Activated T-helper 9 cell treated with anti-CD3 and anti-CD28 coated beads, Interleukin-2, amount 50 U/mL, for 16 hours (primary cell): Measurements from ENCODE around the gene VAT1.
"Not testable (repeated sequence)": the region's sequence is repeated elsewhere in the genome, so short reads cannot be mapped to it uniquely, and the experiment has no call there.

ENCODE experiments used
- DNase-seq: peaks from one replicate; pipeline ENCODE4 v3.0.0-alpha.2; 2020; ENCODE audit warnings: low read depth

VAT1 gene

DNA sequence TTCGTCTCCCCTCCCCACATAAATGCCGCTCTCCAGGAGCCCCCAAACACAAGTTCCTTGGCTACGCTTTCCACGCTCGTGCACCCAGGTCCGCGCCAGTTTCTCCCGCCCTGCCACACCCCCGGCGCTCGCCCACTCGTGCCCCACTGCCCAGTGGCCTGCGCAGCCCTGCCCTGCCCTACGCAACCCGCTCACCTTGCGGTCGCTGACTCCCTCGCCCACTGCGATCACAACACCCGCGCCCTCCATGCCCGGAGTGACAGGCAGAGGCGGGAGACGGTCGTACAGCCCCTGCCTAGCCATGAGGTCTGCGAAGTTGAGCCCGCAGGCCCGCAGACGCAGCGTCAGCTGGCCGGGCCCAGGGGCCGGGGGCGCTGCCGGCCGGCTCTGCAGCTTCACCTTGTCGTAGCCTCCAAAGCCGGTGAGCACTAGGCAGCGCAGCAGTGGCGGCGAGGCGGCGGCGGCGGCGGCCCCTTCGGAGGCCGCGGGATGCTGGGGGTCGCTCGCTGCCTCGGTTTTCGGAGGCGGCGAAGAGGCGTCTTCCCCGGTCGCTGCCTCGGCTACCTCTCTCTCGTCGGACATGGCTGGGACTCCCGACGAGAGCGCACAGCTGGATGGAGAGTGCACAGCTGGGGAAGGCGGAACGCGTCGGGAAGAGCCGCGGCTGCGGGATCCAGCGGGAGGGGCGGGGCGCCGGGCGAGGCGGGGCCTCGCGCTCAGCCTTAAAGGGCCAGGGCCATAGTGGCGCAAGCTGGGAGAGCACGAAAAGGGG is at the start of gene VAT1:
Gene VAT1, minus strand, starts transcription at position 645 of the 772 bp plus-strand sequence. Its CDS starts 63 bp downstream, at position 582.
- DNase-seq, result peak; percentile 53

DNA sequence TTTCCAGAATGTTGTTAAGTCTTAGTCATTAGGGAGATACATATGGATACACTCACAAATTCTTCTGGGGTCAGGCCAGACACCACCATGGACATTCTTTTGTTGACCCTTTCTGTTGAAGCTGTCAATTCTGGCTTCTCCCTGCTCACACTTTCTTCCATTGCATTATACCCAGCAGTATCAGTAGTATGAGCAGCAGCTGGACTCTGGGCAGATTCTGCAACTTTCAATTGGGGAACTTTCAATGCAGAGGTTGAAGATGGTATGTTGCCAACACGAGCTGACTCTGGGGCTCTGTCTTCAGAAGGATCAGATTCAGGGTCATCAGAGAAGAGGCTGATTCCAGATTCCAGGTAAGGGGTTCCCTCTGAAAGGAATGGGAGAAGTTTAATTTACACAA is 48.7 kb upstream of the VAT1 start:
- DNase-seq, result no peak

DNA sequence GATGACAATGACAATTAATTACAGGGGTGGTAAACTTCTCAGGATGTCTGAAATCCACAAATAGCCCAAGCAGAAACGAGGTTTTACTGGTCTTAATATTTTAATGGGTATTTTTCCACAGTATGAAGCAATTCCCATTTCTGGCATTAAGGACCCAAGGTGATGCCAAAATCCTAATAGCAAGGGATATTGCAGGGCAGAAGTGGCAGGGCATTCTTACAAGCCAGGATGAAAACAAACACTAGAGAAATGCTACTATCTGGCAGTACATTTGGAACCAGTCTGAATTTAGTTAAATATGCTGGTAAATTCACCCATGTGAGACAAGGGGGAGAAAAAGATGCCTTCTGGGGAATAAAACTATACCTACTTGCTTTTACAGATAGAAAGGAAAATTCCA is 48.1 kb upstream of the VAT1 start:
- DNase-seq, result no peak

DNA sequence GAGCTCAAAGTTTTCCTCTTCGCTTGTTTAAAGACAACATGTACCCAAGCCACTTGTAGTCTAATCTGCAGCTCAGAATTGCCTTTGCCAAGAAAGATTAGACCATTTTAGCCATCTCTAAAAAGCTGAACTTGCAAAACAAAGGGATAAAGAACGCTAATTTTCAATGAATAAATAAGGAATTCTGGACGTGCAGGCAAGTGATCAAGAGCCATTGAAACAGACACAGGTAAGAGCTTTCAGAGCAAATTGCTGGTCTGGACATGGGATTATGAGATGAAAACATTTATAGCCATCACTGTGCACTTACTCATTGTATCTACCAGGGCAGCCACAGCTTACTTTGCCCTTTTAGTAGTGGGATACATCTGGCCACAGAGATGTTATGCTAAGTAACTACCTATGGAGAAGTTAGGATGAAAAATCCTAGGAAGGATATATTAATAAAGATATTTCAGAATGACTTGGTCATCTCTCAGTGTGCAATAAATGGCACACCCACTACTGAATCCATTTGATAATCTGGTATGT is 47.2 kb upstream of the VAT1 start:
- no peak for DNase-seq

DNA sequence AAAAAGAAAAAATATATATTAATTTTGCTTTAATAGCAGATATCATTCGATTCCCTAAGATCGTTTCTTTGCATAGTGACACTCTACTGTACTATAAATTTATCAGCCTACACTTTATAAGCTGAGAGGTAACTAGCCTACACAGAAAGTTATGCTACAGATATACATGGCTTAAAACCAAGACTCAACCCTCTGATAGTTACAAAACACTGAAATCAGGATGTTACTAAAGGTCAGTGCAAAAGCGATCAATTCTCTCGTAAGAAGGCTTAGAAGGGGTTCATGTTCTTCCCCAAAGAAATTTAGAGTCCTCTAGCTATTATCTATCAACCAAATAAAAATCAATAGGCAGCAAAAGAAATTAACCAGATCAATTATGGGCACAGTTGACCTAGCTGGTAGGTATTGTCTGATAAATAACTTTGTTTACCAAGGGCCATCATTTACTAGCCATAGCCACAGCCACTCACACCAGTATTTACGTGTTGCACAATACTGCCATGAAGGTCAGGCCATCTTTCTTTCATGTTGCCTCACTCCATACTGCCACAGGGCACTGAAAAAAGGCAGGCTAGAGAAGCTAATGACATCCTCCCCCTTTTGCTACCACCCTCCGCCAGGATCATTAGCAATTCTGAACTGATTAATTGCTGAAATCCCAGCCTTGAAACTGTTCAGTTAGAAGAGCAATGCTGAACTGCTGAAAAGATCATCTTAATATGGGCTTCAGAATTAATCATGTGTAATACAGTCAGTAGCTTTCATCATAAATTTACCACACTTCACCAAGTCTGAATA is 46.6 kb upstream of the VAT1 start:
- no peak for DNase-seq

DNA sequence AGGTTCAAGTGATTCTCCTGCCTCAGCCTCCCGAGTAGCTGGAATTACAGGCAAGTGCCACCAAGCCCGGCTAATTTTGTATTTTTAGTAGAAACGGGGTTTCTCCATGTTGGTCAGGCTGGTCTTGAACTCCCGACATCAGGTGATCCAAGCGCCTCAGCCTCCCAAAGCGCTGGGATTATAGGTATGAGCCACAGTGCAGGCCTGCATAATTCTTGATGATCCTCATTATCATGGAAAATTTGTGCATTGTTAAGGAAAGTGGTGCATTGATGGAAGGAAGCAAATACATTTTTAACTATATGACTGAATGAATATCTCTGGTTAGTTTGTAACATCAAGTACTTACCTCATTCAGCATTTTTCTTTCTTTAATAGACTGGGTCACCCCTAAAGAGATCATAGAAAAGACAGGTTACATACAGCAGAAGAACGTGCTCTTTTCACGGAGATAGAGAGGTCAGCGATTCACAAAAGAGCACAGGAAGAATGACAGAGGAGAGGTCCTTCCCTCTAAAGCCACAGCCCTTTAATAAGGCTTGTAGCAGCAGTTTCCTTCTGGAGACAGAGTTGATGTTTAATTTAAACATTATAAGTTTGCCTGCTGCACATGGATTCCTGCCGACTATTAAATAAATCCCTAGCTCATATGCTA is 40.9 kb upstream of the VAT1 start:
- no peak for DNase-seq

DNA sequence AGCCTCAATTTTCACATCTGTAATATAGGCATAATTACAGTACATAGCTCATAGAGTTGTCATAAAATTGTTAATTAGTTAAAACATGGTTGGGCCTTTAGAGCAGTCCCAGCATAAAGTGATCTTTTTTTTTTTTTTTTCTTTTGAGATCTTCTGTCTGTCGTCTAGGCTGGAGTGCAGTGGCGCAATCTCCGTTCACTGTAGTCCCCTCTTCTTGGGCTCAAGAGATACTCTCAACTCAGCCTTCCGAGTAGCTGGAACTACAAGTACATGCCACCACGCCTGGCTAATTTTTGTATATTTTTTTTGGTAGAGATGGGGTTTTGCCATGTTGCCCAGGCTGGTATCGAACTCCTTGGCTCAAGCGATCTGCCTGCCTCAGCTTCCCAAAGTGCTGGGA is 33.9 kb upstream of the VAT1 start:
- DNase-seq, result no peak

DNA sequence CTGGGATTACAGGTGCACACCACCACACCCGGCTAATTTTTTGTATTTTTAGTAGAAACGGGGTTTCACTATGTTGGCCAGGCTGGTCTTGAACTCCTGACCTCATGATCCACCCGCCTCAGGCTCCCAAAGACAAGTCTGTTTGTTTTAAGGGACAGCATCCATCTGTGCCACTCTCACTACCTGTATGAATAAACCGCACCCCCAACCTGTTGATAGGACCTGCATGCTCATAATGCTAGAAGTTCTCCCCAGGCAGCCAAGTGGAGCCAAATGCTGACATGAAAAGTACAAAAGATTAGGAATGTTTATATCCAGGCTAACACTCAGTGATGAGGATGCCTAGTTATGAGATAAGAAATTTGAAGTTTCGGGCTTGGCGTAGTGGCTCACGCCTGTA is 30.8 kb upstream of the VAT1 start:
- DNase-seq, result not testable (repeated sequence)

DNA sequence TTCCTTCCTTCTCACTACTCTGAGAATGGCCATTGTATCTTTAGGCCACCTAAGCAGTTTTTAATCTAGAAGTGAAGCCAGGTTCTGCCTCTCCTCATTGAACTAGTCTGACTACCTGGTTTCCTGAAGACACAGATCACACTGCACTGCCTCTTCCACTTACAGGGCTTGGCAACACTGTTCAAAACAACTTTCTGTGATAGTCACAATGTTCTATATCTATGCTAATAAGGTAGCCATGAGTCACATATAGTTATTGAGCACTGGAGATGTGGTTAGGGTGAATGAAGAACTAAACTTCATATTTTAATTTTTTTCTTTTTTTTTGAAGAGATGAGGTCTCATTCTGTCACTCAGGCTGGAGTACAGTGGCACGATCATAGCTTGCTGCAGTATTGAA is 29.8 kb upstream of the VAT1 start:
- DNase-seq, result no peak

DNA sequence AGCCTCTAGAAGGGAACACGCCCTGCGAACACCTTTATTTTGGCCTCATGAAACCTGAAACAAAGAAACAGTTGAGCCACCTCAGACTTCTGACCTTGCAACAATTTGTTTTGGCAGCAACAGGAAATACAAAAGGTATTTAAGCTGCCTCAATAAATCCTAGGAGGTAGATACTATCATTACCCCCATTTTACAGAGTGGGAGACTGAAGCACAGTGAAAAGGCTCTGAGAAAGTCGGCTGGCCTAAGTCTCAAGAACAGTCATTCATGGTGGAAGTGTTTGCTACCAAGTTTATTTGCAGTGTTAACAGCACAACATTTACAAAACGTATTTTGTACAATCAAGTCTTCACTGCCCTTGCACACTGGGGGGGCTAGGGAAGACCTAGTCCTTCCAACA is 21.8 kb upstream of the VAT1 start:
- no peak for DNase-seq

DNA sequence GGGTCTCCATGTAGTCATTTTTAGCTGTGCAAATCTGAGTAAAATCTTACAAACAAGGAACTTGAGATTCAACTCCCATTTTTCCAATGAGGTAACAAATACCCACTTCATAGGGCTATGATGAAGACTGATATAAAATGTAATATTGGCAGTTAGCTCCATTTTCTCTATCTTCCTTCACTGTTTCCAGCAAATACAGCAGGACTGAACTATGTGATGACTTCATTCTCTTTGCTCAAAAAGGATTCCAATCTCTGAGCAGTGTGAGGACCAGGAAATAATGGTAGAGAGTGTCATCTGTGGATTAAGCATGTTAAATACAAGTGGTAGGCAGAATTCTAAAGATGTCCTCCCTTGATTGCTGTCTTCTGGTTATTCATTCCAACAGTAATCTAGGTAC is 21.1 kb upstream of the VAT1 start:
- DNase-seq, result no peak

DNA sequence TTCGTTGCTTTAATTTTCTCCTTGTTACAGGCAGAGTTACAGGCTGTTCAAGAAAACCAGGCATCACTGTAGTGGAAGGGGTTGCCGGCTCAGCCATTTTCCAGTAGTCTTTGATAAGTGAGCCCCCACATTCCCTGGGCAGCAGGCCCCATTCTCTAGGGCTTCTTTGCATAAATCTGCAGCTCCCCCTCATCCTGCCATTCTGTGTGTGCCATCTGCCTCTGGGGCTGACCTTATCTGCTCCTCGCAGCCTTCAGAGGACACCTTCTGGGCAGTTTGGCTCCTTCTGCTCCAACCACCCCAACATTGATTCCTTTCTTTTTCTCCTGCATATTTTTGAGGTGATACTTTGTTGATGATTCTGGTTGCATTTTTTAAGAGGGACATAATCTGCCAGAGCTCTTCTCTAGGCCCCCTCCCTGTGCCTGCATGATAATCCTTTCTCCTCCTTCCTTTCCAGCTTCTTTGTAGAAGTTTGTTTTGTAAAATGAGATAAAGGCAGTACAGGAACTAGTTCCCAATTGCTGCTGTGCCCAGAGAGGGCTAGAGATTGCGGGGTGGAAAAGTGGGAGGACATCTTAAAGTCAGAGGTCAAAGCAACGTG is 19.9 kb upstream of the VAT1 start:
- no peak for DNase-seq

DNA sequence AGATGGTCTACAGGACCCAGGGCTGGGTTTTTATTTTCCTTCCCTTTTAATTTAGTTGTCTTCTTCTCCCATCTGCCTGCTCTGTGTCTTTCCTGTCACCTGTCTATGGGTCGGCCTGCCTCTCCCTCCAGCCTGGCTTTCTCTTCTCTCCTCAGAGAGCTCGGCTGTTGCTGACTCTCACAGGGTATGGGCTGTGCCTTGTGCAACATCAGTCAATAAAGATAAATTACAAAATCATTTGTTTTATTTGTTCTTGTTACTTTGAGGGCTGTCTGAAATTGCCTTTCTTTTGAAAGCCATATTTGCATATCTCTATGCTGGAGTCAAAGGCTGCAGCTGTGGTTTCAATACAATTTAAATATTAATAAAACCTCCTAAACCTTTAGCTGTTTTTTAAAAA is 18.5 kb upstream of the VAT1 start:
- no peak for DNase-seq

DNA sequence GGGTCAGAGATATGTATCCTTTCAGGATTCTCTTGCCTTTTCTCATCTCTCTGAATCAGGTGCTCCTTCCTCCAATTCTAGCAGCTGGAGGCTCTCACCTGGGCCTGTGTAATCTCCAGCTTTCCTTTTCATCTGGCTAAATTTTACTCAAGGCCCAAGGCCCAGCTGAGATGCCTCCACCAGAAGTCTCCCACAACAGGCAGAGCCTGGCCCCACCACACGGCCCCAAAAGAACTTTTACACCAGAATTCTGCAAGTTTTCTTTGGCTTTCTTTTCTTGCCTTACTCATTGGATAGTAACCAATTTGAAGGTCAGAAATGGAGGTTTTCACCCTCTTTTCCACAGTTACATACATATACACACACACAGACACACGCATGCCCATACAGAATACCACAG is 17.5 kb upstream of the VAT1 start:
- no peak for DNase-seq

DNA sequence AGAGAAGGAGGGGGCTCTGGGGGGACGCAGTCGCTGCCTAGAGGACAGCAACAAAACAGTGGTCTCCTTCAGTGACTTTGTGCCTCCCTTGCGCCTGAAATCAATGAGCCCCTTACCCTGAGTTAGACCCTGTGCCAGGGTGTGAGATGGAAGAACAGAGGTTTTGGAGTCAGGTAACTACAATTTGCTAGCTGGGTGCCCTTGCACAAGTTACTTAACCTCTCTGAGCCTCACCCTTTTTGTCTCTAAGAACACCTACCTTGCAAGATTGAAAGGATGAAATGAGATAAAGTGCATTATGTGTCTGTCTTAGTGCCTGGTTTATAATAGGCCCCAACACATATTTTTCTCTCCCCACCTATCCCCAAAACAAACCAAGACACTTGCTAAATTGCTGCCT is 12.7 kb upstream of the VAT1 start:
- DNase-seq, result no peak

DNA sequence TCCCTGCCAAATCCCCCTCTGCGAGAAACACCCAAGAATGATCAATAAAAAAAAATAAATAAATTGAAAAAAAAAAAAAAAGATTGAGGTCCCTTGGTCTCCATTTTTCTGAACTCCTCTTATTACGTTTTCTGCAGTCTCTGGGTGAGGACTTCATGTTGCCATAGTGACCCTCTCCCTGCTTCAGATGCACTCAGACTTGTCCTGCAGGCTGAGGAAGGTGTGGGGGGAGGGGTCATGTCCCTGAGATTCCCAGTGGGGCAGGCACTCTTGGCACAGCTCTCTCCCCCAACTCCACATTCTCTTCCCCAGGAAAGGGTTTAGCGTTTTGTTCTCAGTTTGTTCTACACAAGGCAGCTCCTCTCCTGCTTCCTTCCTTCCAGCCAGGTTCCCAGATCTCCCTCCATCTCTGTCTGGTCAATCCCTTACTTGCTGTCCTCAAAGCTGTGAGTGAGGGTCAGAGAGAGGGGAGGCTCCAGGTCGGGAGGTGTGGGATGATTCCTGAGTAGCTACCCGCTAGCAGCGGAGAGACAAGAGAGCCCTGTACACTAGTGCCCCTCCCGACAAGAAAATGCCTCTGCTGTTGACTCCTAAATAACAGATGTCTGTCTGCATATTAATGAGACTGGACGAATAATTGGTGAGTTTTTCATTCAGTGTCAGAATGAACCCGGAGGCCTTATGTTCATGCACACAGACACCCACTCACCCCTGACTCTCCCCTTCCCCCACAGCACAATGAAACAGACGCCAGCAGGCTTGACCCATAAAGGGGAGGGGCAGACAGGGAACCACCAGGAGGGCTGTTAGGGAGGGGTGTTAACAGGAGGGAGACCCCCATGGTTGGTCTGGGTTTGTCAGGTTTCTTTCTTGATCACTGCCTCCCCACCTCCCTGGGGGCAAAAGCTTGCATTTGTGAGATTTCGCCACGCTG is 12.0 kb upstream of the VAT1 start:
- DNase-seq, result no peak

DNA sequence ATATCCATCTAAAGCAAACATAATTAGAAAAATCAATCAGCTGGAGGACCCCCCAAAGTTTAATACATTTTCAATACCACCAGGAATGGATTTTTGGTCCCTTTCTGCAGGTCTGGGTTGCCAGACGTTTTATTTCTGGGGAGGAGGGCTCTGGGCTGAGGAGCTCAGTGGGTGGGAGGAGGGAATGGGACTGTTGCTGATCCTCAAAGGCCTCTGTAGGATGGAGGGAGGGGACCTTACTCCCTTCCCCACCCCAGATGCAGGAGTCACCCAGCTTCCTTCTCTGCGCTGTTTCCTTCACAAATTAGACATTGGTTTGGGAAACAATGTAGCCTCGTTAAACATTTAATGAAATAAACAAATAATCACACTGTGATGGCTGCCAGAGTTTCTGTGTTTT is 9.5 kb upstream of the VAT1 start:
- DNase-seq, result no peak

DNA sequence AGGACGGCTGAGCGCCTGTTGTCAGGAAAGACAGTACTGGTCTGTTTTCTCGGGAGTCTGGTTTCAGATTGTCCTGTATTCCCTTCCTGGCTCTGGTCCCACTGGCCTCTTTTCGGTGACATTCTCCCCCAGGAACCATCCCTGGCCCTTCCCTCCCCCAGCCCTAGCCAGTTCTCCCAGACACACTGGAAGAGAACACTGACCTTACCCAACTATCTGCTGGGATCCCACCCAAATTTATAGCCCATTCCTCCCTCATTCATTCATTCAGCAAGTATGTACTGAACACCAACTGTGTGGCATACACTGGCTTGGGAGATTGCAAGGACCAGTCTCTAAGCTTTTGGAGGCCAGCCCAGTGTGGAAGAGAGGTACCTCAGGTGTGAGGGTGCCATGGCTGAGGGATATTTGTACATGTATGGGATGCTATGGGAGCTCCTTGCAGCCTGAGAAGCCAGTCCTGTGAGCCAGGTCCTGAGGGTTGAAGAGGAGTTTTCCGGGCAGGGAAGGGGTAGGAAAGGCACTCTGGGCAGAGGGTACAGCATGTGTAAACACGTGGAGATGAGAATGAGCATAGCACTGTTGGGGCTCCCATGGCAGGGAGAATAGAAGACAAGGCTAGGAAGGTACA is 8.1 kb upstream of the VAT1 start:
- DNase-seq, result no peak

DNA sequence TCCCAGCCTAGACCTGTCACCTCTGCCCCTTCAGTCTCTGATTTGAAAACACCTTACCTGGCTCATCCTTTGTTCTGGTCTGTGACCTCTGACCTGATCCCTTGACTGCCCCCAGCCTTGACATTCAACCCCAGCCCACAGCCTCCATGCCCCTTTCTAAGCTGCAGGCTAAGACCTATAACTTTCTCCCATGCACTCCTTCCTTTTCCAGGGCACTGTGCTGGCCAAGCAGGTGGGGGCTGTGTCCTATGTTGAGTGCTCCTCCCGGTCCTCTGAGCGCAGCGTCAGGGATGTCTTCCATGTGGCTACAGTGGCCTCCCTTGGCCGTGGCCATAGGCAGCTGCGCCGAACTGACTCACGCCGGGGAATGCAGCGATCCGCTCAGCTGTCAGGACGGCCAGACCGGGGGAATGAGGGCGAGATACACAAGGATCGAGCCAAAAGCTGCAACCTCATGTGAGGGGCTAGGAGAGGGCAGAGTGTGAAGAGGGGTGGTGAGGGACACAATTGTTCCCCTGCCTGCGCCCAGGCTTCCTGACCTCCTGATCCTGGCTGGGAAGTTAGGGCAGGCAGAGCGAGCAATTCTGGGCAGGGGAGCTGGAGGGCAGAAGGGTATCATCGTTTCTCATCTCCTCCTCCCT is 6.2 kb upstream of the VAT1 start:
- DNase-seq, result no peak
